Neural progenitor cell (in vitro differentiated cells): ENCODE measurements around the gene ABCA10. TPM values are rescaled to one million over a fixed set of nuclear protein-coding genes. Genes with fewer than 3 reads are reported as not detected.

Source experiments
- DNase-seq: peaks from one replicate; pipeline ENCODE4 v3.0.0-alpha.2; 2016; ENCODE audit warnings: low spot score
- H2AFZ ChIP-seq: fragments of 200-600 bp; sonication (generic); replicated peaks from 2 replicates; pipeline ENCODE4 v1.6.1; 2016; ENCODE audit warnings: antibody characterized with exemption
- H3F3A ChIP-seq: fragments of 200-600 bp; sonication (generic); 2 replicates; pipeline ENCODE4 v1.6.1; 2016; ENCODE audit warnings: antibody characterized with exemption, low read depth
- H3K27ac ChIP-seq: fragments of 200-600 bp; sonication (generic); 2 replicates; pipeline ENCODE4 v1.5.1; 2016; ENCODE audit warnings: mild to moderate bottlenecking
- H3K27me3 ChIP-seq: fragments of 200-600 bp; sonication (generic); 2 replicates; pipeline ENCODE4 v1.6.1; 2016; ENCODE audit warnings: mild to moderate bottlenecking, moderate library complexity
- H3K36me3 ChIP-seq: fragments of 200-600 bp; sonication (generic); 2 replicates; pipeline ENCODE4 v1.5.1; 2016
- H3K4me1 ChIP-seq: fragments of 200-600 bp; sonication (generic); 2 replicates; pipeline ENCODE4 v1.6.1; 2016; ENCODE audit warnings: mixed run types
- H3K4me2 ChIP-seq: fragments of 200-600 bp; sonication (generic); 2 replicates; pipeline ENCODE4 v1.6.1; 2016
- H3K4me3 ChIP-seq: fragments of 200-600 bp; sonication (generic); 2 replicates; pipeline ENCODE4 v1.5.1; 2016
- H3K79me2 ChIP-seq: fragments of 200-600 bp; sonication (generic); 2 replicates; pipeline ENCODE4 v1.6.1; 2016; ENCODE audit warnings: low read depth
- H3K9ac ChIP-seq: fragments of 200-600 bp; sonication (generic); 2 replicates; pipeline ENCODE4 v1.6.1; 2016
- H3K9me3 ChIP-seq: fragments of 200-600 bp; sonication (generic); 2 replicates; pipeline ENCODE4 v1.5.1; 2016; ENCODE audit warnings: low read depth
- H4K20me1 ChIP-seq: fragments of 200-600 bp; sonication (generic); 2 replicates; pipeline ENCODE4 v1.6.1; 2016; ENCODE audit warnings: low read depth
- H3K27ac Mint-ChIP-seq: 3 replicates; pipeline ENCODE4 v1.8.0; 2021; ENCODE audit warnings: mixed read lengths
- H3K27me3 Mint-ChIP-seq: 2 replicates; pipeline ENCODE4 v1.8.0; 2022; ENCODE audit warnings: low read depth, mild to moderate bottlenecking, inconsistent platforms, moderate library complexity, mixed read lengths; ENCODE audit not compliant: insufficient read depth
- H3K36me3 Mint-ChIP-seq: 3 replicates; pipeline ENCODE4 v1.8.0; 2021; ENCODE audit warnings: mixed read lengths
- H3K4me1 Mint-ChIP-seq: 3 replicates; pipeline ENCODE4 v1.8.0; 2021; ENCODE audit warnings: mixed read lengths
- H3K4me3 Mint-ChIP-seq: 3 replicates; pipeline ENCODE4 v1.8.0; 2021; ENCODE audit warnings: mild to moderate bottlenecking, moderate library complexity, mixed read lengths
- H3K9me3 Mint-ChIP-seq: 3 replicates; pipeline ENCODE4 v1.8.0; 2020; ENCODE audit warnings: mixed read lengths
- EZH2 ChIP-seq: fragments of 200-600 bp; sonication (generic); IDR thresholded peaks from 2 replicates; pipeline ENCODE4 v1.6.1; 2017; ENCODE audit warnings: antibody characterized with exemption, mild to moderate bottlenecking, moderate library complexity
- EZH2phosphoT487 ChIP-seq: fragments of 200-600 bp; sonication (generic); IDR thresholded peaks from 2 replicates; pipeline ENCODE4 v1.6.1; 2017; ENCODE audit warnings: antibody characterized with exemption
- total RNA-seq: library from RNA; depleted of rRNA; stranded (reverse); fragments of >200 nt; gene quantifications from 2 replicates; pipeline ENCODE4 v1.2.3, GENCODE V29; 2015; ENCODE audit warnings: low replicate concordance
- TF ChIP-seq, protein P1 (sequence below): fragments of 200-600 bp; sonication (generic); IDR thresholded peaks from 2 replicates; pipeline ENCODE4 v1.5.1; 2017; ENCODE audit warnings: antibody characterized with exemption, mild to moderate bottlenecking

Gene ABCA10
- total RNA-seq, 1 donor from 2014 or later: 0.21 TPM

GRCh38 chr17:69267219-69267618 lies 38.6 kb upstream of the ABCA10 start:
- H3K27me3 Mint-ChIP-seq: no peaks in the 10 kb centered on the region
- Histone ChIP-seq H3K9ac (no peak overlapping the region), H3K36me3 (no peaks in the 10 kb centered on the region), H3K27ac (no peak overlapping the region), H3K4me2 (no peak overlapping the region), H4K20me1 (no peaks in the 10 kb centered on the region), H3K4me1 (no peaks in the 10 kb centered on the region), H3K9me3 (no peaks in the 10 kb centered on the region), H3K27me3 (no peaks in the 10 kb centered on the region), H3K79me2 (no peaks in the 10 kb centered on the region), H3F3A (no peaks in the 10 kb centered on the region), H3K4me3 (no peak overlapping the region), H2AFZ (no peak overlapping the region)
- no peaks in the 10 kb centered on the region for H3K36me3 Mint-ChIP-seq
- TF ChIP-seq, protein P1, sequence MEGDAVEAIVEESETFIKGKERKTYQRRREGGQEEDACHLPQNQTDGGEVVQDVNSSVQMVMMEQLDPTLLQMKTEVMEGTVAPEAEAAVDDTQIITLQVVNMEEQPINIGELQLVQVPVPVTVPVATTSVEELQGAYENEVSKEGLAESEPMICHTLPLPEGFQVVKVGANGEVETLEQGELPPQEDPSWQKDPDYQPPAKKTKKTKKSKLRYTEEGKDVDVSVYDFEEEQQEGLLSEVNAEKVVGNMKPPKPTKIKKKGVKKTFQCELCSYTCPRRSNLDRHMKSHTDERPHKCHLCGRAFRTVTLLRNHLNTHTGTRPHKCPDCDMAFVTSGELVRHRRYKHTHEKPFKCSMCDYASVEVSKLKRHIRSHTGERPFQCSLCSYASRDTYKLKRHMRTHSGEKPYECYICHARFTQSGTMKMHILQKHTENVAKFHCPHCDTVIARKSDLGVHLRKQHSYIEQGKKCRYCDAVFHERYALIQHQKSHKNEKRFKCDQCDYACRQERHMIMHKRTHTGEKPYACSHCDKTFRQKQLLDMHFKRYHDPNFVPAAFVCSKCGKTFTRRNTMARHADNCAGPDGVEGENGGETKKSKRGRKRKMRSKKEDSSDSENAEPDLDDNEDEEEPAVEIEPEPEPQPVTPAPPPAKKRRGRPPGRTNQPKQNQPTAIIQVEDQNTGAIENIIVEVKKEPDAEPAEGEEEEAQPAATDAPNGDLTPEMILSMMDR: no peak
- no peak for TF ChIP-seq EZH2
- H3K4me3 Mint-ChIP-seq: no peak overlapping the region
- H3K4me1 Mint-ChIP-seq: no peaks in the 10 kb centered on the region
- no peak for DNase-seq
- no peak overlapping the region for H3K27ac Mint-ChIP-seq
- no peaks in the 10 kb centered on the region for H3K9me3 Mint-ChIP-seq

DNA sequence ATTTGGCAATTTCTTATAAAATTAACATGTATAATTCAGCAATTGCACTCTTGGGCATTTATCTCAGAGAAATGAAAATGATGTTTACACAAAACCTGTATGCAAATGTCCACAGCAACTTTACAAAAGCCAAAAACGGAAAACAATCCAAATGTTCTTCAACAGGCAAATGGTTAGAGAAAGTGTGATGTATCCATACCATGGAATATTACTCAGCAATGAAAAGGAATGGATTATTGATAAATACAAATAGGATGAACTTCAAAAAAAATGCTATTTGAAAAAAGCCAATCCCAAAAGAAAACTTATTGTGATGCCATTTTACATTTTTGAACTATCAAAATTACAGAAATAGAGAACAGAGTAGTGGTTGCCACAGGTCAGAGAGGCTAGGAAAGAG lies 37.2 kb upstream of the ABCA10 start:
- no peak overlapping the region for H3K9ac ChIP-seq
- H3K79me2 ChIP-seq: no peaks in the 10 kb centered on the region
- no peaks in the 10 kb centered on the region for H3F3A ChIP-seq
- Mint-ChIP-seq H3K4me3 (no peak overlapping the region), H3K9me3 (no peaks in the 10 kb centered on the region), H3K36me3 (no peaks in the 10 kb centered on the region), H3K27me3 (no peaks in the 10 kb centered on the region), H3K27ac (no peak overlapping the region), H3K4me1 (no peaks in the 10 kb centered on the region)
- H3K27me3 ChIP-seq: no peaks in the 10 kb centered on the region
- no peak overlapping the region for H3K4me3 ChIP-seq
- no peak overlapping the region for H3K4me2 ChIP-seq
- no peak for DNase-seq
- TF ChIP-seq EZH2phosphoT487 (no peak), EZH2 (no peak)
- TF ChIP-seq, protein P1: no peak
- no peaks in the 10 kb centered on the region for H3K36me3 ChIP-seq
- H4K20me1 ChIP-seq: no peaks in the 10 kb centered on the region
- H3K9me3 ChIP-seq: no peaks in the 10 kb centered on the region
- no peaks in the 10 kb centered on the region for H3K4me1 ChIP-seq
- H2AFZ ChIP-seq: no peak overlapping the region
- H3K27ac ChIP-seq: no peak overlapping the region

DNA sequence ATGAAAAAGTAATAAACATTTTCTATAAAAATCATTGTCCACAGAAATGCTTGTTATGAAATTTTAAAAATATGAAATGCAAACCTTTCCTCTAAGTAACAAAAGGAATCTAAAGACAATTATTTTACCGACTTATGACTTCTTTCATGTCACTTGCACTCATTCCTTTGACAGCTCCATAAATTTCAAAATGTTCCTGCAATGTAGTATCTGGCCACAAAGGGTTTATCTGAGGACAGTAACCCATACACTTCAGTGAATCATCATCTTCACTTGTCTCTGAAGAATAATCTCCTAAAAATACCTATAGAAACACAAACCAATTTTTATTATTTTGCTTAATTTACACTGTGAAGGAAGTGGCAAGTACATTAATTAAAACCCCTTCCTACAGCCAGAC lies 25.6 kb upstream of the ABCA10 start:
- TF ChIP-seq EZH2: no peak
- TF ChIP-seq, protein P1: no peak
- no peak for TF ChIP-seq EZH2phosphoT487

GRCh38 chr17:69250641-69251040 lies 22.0 kb upstream of the ABCA10 start:
- Histone ChIP-seq H3F3A (no peaks in the 10 kb centered on the region), H3K27me3 (no peaks in the 10 kb centered on the region), H3K36me3 (no peaks in the 10 kb centered on the region), H3K9ac (no peak overlapping the region), H4K20me1 (no peaks in the 10 kb centered on the region), H3K4me3 (no peak overlapping the region), H3K4me1 (no peaks in the 10 kb centered on the region), H3K79me2 (no peaks in the 10 kb centered on the region), H3K27ac (no peak overlapping the region), H3K9me3 (no peaks in the 10 kb centered on the region), H2AFZ (no peak overlapping the region), H3K4me2 (no peak overlapping the region)
- TF ChIP-seq, protein P1: no peak
- no peak for TF ChIP-seq EZH2
- TF ChIP-seq EZH2phosphoT487: no peak
- no peak for DNase-seq
- H3K27ac Mint-ChIP-seq: no peak overlapping the region
- H3K9me3 Mint-ChIP-seq: no peaks in the 10 kb centered on the region
- no peak overlapping the region for H3K4me3 Mint-ChIP-seq
- no peaks in the 10 kb centered on the region for H3K36me3 Mint-ChIP-seq
- H3K27me3 Mint-ChIP-seq: no peaks in the 10 kb centered on the region
- H3K4me1 Mint-ChIP-seq: no peaks in the 10 kb centered on the region

More for the DNA sequence above, 25.6 kb upstream of the ABCA10 start:
- no peak for DNase-seq
- H3F3A ChIP-seq: no peaks in the 10 kb centered on the region
- H3K9me3 ChIP-seq: no peaks in the 10 kb centered on the region
- Mint-ChIP-seq H3K4me3 (no peak overlapping the region), H3K27me3 (no peaks in the 10 kb centered on the region), H3K4me1 (no peaks in the 10 kb centered on the region), H3K27ac (no peak overlapping the region), H3K9me3 (no peaks in the 10 kb centered on the region), H3K36me3 (no peaks in the 10 kb centered on the region)
- no peaks in the 10 kb centered on the region for H4K20me1 ChIP-seq
- no peak overlapping the region for H3K27ac ChIP-seq
- H3K9ac ChIP-seq: no peak overlapping the region
- H3K4me1 ChIP-seq: no peaks in the 10 kb centered on the region
- no peaks in the 10 kb centered on the region for H3K27me3 ChIP-seq
- no peaks in the 10 kb centered on the region for H3K36me3 ChIP-seq
- H3K4me2 ChIP-seq: no peak overlapping the region
- H3K4me3 ChIP-seq: no peak overlapping the region
- no peak overlapping the region for H2AFZ ChIP-seq
- no peaks in the 10 kb centered on the region for H3K79me2 ChIP-seq
